CD4-positive, alpha-beta T cell treated with Interleukin-10 for 1 hour (primary cell): ENCODE data around the gene TPSD1.
"Not testable (repeated sequence)": the region's sequence is repeated elsewhere in the genome, so short reads cannot be mapped to it uniquely, and the experiment has no call there.

ENCODE experiments used
- DNase-seq: peaks from one replicate; pipeline ENCODE4 v3.0.0-alpha.2; 2020

The TPSD1 gene

GRCh38 chr16:1264345-1265089 is 8.6 kb downstream of the TPSD1 start:
- DNase-seq, result no peak

GRCh38 chr16:1265090-1265630 is 9.3 kb downstream of the TPSD1 start:
- DNase-seq, result no peak

GRCh38 chr16:1265826-1266225 is 10.0 kb downstream of the TPSD1 start:
- DNase-seq, result no peak

- not testable (repeated sequence) for DNase-seq
These were observed 13.5 kb downstream of the TPSD1 start for GRCh38 chr16:1269418-1269817.

- DNase-seq, result no peak
These were observed 15.5 kb downstream of the TPSD1 start for GRCh38 chr16:1271380-1271723.

- not testable (repeated sequence) for DNase-seq
These were observed 16.0 kb downstream of the TPSD1 start for GRCh38 chr16:1271724-1272413.

GRCh38 chr16:1272453-1273198 is 16.8 kb downstream of the TPSD1 start:
- DNase-seq, result no peak

GRCh38 chr16:1273816-1274215 is 17.9 kb downstream of the TPSD1 start:
- DNase-seq, result no peak

- DNase-seq, result no peak
These were observed 18.9 kb downstream of the TPSD1 start for GRCh38 chr16:1274767-1275166.

- no peak for DNase-seq
These were observed 20.1 kb downstream of the TPSD1 start for GRCh38 chr16:1275791-1276579.

GRCh38 chr16:1276580-1276878 is 20.7 kb downstream of the TPSD1 start:
- DNase-seq, result no peak

GRCh38 chr16:1277151-1277598 is 21.3 kb downstream of the TPSD1 start:
- DNase-seq, result no peak

GRCh38 chr16:1277617-1278282 is 21.9 kb downstream of the TPSD1 start:
- DNase-seq, result no peak

- no peak for DNase-seq
These were observed 22.6 kb downstream of the TPSD1 start for GRCh38 chr16:1278477-1278876.

- no peak for DNase-seq
These were observed 23.4 kb downstream of the TPSD1 start for GRCh38 chr16:1279081-1279944.

- DNase-seq, result no peak
These were observed 24.2 kb downstream of the TPSD1 start for GRCh38 chr16:1279945-1280589.

- no peak for DNase-seq
These were observed 24.9 kb downstream of the TPSD1 start for GRCh38 chr16:1280783-1281182.

- DNase-seq, result no peak
These were observed 25.6 kb downstream of the TPSD1 start for GRCh38 chr16:1281517-1281916.

GRCh38 chr16:1282324-1282973 is 26.6 kb downstream of the TPSD1 start:
- no peak for DNase-seq

GRCh38 chr16:1283296-1283695 is 27.4 kb downstream of the TPSD1 start:
- DNase-seq, result no peak
